ENCODE data around the gene PVALEF. TPM values are rescaled to one million over a fixed set of nuclear protein-coding genes. Genes with fewer than 3 reads are reported as not detected.

PVALEF gene
- total RNA-seq, 2 experiments from 2014 or later, result not detected

DNA sequence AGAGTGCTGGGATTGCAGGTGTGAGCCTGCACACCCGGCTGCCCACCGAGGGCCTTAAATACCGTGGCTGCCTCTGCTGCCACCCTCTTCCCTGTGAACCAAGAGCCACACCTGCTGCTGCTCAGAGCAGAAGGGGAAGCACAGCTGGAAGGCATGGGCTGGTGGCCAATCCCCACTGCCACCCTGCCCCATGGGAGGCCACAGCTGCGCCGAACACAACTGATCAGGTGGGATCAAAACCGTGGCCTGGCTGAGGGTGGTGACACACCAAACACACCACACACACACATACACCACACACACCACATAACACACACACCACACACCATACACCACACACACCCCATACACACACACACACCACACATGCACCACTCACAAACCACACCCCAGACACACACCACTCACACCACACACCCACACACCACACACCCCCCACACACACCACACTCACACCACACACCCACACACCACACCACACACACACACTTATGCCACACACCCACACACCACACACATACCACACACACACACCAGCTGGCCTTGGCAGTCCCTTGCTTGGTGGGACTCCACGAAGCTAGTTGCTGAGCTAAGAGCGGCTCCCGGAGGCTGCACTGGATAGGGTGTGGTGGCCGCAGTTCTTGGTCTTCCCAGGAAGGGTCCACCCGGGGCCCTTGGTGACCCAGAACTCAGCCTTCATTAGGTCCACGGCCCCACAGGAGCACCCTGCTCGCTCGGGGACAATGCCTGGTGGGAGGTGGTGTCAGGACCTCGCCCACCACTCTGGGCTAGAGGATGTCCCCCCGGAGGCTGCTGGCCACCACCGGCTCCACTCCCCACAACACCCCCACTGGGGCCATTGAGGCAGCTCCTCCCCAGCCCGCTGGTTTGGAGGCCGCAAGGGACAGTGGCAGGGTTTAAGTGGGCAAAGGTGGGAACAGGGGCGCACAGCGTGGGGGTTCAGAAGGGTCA, 42.6 kb downstream of the PVALEF start:
- H3K9me3 Mint-ChIP-seq, result no peaks in the 10 kb centered on the region
- ChIA-PET POLR2A (no interaction called here), CTCF (no interaction called here)
- no peak overlapping the region for H3K27ac Mint-ChIP-seq
- no peak overlapping the region for H3K4me3 Mint-ChIP-seq
- no peak for DNase-seq
- H3K27me3 Mint-ChIP-seq, result no peaks in the 10 kb centered on the region
- no peaks in the 10 kb centered on the region for H3K36me3 Mint-ChIP-seq (ENCODE audit: low read depth)
- H3K4me1 Mint-ChIP-seq, result no peaks in the 10 kb centered on the region

DNA sequence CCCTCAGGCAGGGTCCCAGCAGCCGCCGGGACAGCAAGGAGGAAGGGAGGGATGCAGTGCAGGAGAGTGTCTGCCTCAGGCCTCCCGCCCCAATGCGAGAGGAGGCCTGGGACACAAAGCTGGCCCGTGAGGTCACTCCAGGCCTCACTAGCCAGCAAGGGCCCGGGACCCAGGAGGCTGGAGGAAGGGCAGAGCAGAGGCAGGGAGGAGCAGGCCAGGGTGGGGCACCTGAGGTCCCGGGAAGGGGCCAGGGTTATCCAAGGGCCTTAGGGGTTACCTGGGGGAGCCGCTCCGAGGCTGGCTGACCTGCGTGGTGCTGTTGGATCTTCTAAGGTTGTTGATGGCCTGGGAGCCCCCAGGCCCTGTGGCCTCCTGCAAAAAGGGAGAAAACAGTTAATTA, 43.3 kb downstream of the PVALEF start:
- Mint-ChIP-seq H3K36me3 (ENCODE audit: low read depth) (no peaks in the 10 kb centered on the region), H3K27me3 (no peaks in the 10 kb centered on the region), H3K4me3 (no peak overlapping the region), H3K4me1 (no peaks in the 10 kb centered on the region), H3K27ac (no peak overlapping the region), H3K9me3 (no peaks in the 10 kb centered on the region)
- DNase-seq, result no peak
- ChIA-PET POLR2A (no interaction called here), CTCF (no interaction called here)

GRCh38 chr17:81209141-81209540, 43.8 kb downstream of the PVALEF start:
- H3K36me3 Mint-ChIP-seq (ENCODE audit: low read depth), result no peaks in the 10 kb centered on the region
- POLR2A ChIA-PET, result no interaction called here
- no peaks in the 10 kb centered on the region for H3K4me1 Mint-ChIP-seq
- no peak overlapping the region for H3K27ac Mint-ChIP-seq
- H3K9me3 Mint-ChIP-seq, result no peaks in the 10 kb centered on the region
- CTCF ChIA-PET, result no interaction called here
- DNase-seq, result no peak
- H3K27me3 Mint-ChIP-seq, result no peaks in the 10 kb centered on the region
- no peak overlapping the region for H3K4me3 Mint-ChIP-seq

DNA sequence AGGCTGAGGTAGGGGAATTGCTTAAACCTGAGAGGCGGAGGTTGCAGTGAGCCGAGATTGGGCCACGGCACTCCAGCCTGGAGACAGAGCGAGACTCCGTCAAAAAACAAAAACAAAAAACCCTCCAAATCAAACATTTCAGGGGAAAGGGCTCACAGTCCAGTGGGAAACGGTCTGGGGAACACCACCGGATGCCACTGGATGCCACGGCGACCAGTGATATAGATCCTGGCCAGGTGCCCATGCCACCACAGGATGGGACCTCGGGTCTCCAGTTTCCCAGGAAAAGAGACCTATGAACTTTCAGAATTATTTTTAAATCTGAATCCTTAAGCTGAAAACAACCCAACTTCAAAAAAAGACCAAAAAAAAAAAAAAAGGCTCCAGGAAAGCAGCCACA, 45.2 kb downstream of the PVALEF start:
- ChIA-PET CTCF (no interaction called here), POLR2A (interaction anchor here (0.6 kb wide), 1 partner anchor 858 kb away, joined by 3 read pairs; no protein-coding TSS in a partner anchor)
- Mint-ChIP-seq H3K9me3 (no peaks in the 10 kb centered on the region), H3K27ac (no peak overlapping the region), H3K36me3 (ENCODE audit: low read depth) (no peaks in the 10 kb centered on the region), H3K27me3 (no peaks in the 10 kb centered on the region), H3K4me3 (no peak overlapping the region), H3K4me1 (no peaks in the 10 kb centered on the region)
- no peak for DNase-seq

DNA sequence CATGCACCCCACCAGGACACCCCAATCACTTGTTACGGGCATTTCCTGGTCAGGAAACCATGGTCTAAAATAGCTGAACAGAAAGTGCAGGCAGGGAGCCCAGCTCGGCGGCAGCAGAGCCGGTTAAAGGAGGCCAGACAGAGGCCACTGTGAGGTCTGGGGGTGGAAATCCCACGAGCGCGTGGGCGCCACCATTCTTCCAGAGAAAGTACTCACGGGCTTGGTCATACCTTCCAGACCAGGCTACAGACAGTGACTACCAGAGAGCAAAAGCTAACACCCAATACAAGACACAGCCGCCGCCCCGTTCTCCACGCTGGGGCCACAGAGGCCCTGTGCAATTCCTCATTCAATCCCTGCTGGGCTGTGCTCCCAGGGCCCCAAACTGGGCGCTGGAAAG, 45.6 kb downstream of the PVALEF start:
- Mint-ChIP-seq H3K27me3 (no peaks in the 10 kb centered on the region), H3K27ac (no peak overlapping the region), H3K36me3 (ENCODE audit: low read depth) (no peaks in the 10 kb centered on the region), H3K9me3 (no peaks in the 10 kb centered on the region), H3K4me3 (no peak overlapping the region), H3K4me1 (no peaks in the 10 kb centered on the region)
- ChIA-PET POLR2A (interaction anchor here (0.6 kb wide), 1 partner anchor 857 kb away, joined by 3 read pairs; no protein-coding TSS in a partner anchor), CTCF (no interaction called here)
- no peak for DNase-seq

DNA sequence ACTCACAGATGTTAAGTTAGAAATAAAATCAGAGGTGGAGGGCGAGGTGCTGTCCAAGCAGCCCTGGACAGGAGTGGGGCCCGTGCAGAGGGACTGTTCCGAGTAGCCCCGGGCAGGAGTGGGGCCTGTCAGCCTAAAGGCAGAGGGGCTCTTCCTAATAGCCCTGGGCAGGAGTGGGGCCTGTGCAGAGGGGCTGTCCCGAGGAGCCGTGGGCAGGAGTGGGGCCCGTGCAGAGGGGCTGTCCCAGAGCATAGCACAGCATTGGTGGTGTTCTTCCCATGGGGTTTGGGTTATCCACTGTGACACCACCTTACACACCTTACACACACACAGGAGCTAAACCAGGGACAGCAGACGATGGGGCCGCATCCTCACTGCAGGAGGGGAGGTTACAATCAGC, 47.1 kb downstream of the PVALEF start:
- CTCF ChIA-PET, result no interaction called here
- H3K9me3 Mint-ChIP-seq, result no peaks in the 10 kb centered on the region
- H3K27me3 Mint-ChIP-seq, result no peaks in the 10 kb centered on the region

DNA sequence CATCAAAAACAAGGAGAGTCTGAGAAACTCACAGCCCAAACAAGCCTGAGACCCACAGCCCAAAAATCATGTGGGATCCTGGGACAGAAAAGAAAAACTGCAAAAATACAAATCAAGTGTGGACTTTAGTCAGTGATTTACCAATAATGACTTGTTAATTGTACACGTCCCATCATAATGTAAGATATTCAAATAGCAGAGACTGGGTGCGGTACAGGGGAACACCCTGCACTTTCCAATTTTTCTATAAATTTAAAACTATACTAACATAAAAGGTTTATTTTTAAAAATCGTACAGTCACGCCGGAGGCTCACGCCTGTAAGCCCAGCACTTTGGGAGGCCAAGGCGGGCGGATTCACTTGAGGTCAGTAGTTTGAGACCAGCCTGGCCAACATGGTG, 48.7 kb downstream of the PVALEF start:
- Mint-ChIP-seq H3K4me3 (no peak overlapping the region), H3K9me3 (no peaks in the 10 kb centered on the region), H3K27me3 (no peaks in the 10 kb centered on the region), H3K27ac (no peak overlapping the region), H3K4me1 (no peaks in the 10 kb centered on the region), H3K36me3 (ENCODE audit: low read depth) (no peaks in the 10 kb centered on the region)
- POLR2A ChIA-PET, result no interaction called here
- CTCF ChIA-PET, result no interaction called here
- no peak for DNase-seq

More for the DNA sequence above, 47.1 kb downstream of the PVALEF start:
- Mint-ChIP-seq H3K4me1 (no peaks in the 10 kb centered on the region), H3K36me3 (ENCODE audit: low read depth) (no peaks in the 10 kb centered on the region), H3K27ac (no peak overlapping the region), H3K4me3 (no peak overlapping the region)
- DNase-seq, result no peak
- POLR2A ChIA-PET, result no interaction called here

GRCh38 chr17:81217491-81217890, 52.2 kb downstream of the PVALEF start:
- H3K36me3 Mint-ChIP-seq (ENCODE audit: low read depth), result no peaks in the 10 kb centered on the region
- H3K9me3 Mint-ChIP-seq, result no peaks in the 10 kb centered on the region
- peaks cover 8% of the 10 kb centered on the region for H3K4me1 Mint-ChIP-seq
- ChIA-PET POLR2A (interaction anchor here (0.5 kb wide), 1 partner anchor 54 kb away, joined by 4 read pairs; no protein-coding TSS in a partner anchor), CTCF (no interaction called here)
- DNase-seq, result no peak
- H3K27me3 Mint-ChIP-seq, result no peaks in the 10 kb centered on the region
- no peak overlapping the region for H3K4me3 Mint-ChIP-seq
- H3K27ac Mint-ChIP-seq, result no peak overlapping the region

DNA sequence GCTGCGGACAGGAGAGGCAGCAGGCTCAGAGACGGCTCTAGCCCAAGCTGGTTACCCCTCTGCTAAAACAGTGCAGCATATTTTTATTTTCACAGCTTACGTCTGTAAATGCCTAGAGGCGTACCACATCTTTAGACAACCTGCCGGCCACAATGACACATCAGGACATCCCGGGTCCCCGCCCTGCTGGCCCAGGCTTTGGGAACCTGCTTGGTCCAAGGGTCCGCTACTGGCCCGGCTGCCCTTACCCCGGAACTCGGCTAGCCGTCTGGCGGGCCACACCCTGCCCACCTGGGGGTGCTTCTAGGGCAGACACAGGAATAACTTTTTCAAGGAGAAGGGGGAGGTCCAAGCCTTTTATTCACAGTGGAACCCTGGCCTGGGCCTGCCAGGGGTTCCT, 53.2 kb downstream of the PVALEF start:
- peaks cover 10% of the 10 kb centered on the region for H3K4me1 Mint-ChIP-seq
- H3K36me3 Mint-ChIP-seq (ENCODE audit: low read depth), result no peaks in the 10 kb centered on the region
- POLR2A ChIA-PET, result no interaction called here
- no peak overlapping the region for H3K4me3 Mint-ChIP-seq
- H3K27me3 Mint-ChIP-seq, result no peaks in the 10 kb centered on the region
- CTCF ChIA-PET, result interaction anchor here (0.6 kb wide), 1 partner anchor 1148 kb away, joined by 5 read pairs; no protein-coding TSS in a partner anchor
- H3K27ac Mint-ChIP-seq, result no peak overlapping the region
- H3K9me3 Mint-ChIP-seq, result no peaks in the 10 kb centered on the region
- no peak for DNase-seq

- H3K36me3 Mint-ChIP-seq (ENCODE audit: low read depth), result no peaks in the 10 kb centered on the region
- no peaks in the 10 kb centered on the region for H3K9me3 Mint-ChIP-seq
- H3K4me3 Mint-ChIP-seq, result no peak overlapping the region
- ChIA-PET CTCF (interaction anchor here (0.6 to 0.7 kb wide), 2 partner anchors 1148 to 1605 kb away, joined by 3 to 5 read pairs; no protein-coding TSS in a partner anchor), POLR2A (no interaction called here)
- no peaks in the 10 kb centered on the region for H3K27me3 Mint-ChIP-seq
- H3K27ac Mint-ChIP-seq, result no peak overlapping the region
- no peak for DNase-seq
- H3K4me1 Mint-ChIP-seq, result peaks cover 15% of the 10 kb centered on the region
Measured at GRCh38 chr17:81218991-81219390, 53.7 kb downstream of the PVALEF start.

- no peak for DNase-seq
- Mint-ChIP-seq H3K4me3 (no peak overlapping the region), H3K9me3 (no peaks in the 10 kb centered on the region), H3K27ac (no peak overlapping the region), H3K4me1 (peaks cover 16% of the 10 kb centered on the region), H3K36me3 (ENCODE audit: low read depth) (no peaks in the 10 kb centered on the region), H3K27me3 (no peaks in the 10 kb centered on the region)
- ChIA-PET CTCF (interaction anchor here (0.7 kb wide), 1 partner anchor 1605 kb away, joined by 3 read pairs; no protein-coding TSS in a partner anchor), POLR2A (no interaction called here)
Measured at GRCh38 chr17:81219476-81220180, 54.3 kb downstream of the PVALEF start.

- POLR2A ChIA-PET, result no interaction called here
- Mint-ChIP-seq H3K27ac (peak overlapping the region; percentile 65), H3K4me3 (peak overlapping the region; percentile 73), H3K9me3 (peaks cover 2% of the 10 kb centered on the region), H3K27me3 (no peaks in the 10 kb centered on the region), H3K4me1 (peaks cover 16% of the 10 kb centered on the region), H3K36me3 (ENCODE audit: low read depth) (no peaks in the 10 kb centered on the region)
- DNase-seq, result no peak
- CTCF ChIA-PET, result no interaction called here
Measured at GRCh38 chr17:81221371-81221841, 56.1 kb downstream of the PVALEF start.

Measured in activated CD4-positive, alpha-beta T cell treated with anti-CD3 and anti-CD28 coated beads, Interleukin-2, amount 10 ng/mL, durations not matched to agents 7 days and 5 days (primary cell).